Tibial artery (tissue), 4 donors: ENCODE data around the gene LETM1.

Experiments
- DNase-seq, 2 donors: peaks; one replicate each; pipeline ENCODE4 v3.0.0-alpha.2; 2019
- H3K27ac ChIP-seq, 2 donors: fragments of 200-600 bp; sonication (generic) in 1 of 2; 1 replicate in 1 of 2; 2 replicates in 1 of 2; pipeline ENCODE4 v1.5.1; 2018 to 2019; ENCODE audit warnings: mild to moderate bottlenecking in 1 of 2
- H3K27me3 ChIP-seq, 2 donors: fragments of 200-600 bp; sonication (generic) in 1 of 2; one replicate each; pipeline versions ENCODE4 v1.5.1 to v1.6.0; 2016 to 2019
- H3K36me3 ChIP-seq, 3 donors: fragments of 200-600 bp; sonication (generic) in 2 of 3; one replicate each; pipeline ENCODE4 v1.5.1; 2016 to 2019; ENCODE audit warnings: mild to moderate bottlenecking in 2 of 3
- H3K4me1 ChIP-seq, 4 donors: fragments of 200-600 bp; sonication (generic) in 2 of 4; 1 replicate in 3 of 4; 2 replicates in 1 of 4; pipeline ENCODE4 v1.5.1; 2016 to 2019
- H3K4me3 ChIP-seq, 2 donors: fragments of 200-600 bp; sonication (generic) in 1 of 2; 1 replicate in 1 of 2; 2 replicates in 1 of 2; pipeline ENCODE4 v1.5.1; 2018 to 2019; ENCODE audit warnings: mild to moderate bottlenecking in 2 of 2
- H3K9me3 ChIP-seq, 3 donors: fragments of 200-600 bp; sonication (generic) in 1 of 3; one replicate each; pipeline ENCODE4 v1.5.1; 2016 to 2019
- CTCF ChIP-seq, 2 experiments: fragments of 200-600 bp in 1 of 2; fragments of 450-650 bp in 1 of 2; IDR thresholded peaks; one replicate each; pipeline ENCODE4 v1.5.1; 2017 to 2019; ENCODE audit warnings: antibody characterized with exemption in 2 of 2, mild to moderate bottlenecking in 1 of 2, moderate library complexity in 1 of 2
- intact Hi-C: fragments of 100-400 bp; cut with DNase I; formaldehyde crosslinking; loops from one replicate; pipeline ENCODE4 v1.15.0; 2023; ENCODE audit warnings: low total_unique reads

LETM1 gene

DNA sequence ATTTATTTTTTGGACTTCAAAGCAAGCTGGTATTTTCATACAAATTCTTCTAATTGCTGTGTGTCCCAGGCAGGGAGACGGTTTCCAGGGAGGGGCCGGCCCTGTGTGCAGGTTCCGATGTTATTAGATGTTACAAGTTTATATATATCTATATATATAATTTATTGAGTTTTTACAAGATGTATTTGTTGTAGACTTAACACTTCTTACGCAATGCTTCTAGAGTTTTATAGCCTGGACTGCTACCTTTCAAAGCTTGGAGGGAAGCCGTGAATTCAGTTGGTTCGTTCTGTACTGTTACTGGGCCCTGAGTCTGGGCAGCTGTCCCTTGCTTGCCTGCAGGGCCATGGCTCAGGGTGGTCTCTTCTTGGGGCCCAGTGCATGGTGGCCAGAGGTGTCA lies 47.6 kb downstream of the LETM1 start:
- DNase-seq, result no peak
- H3K27ac ChIP-seq, result no peak overlapping the region
- TF ChIP-seq CTCF (IDR thresholded peaks at IDR 0.05), result no peak
- H3K36me3 ChIP-seq, result peaks cover 0 to 17% (median 4%) of the 10 kb centered on the region in 3 donors
- H3K9me3 ChIP-seq, result no peaks in the 10 kb centered on the region
- intact Hi-C loops, result loop anchor here (2.0 kb wide), 1 partner anchor 62 kb away; no protein-coding TSS in a partner anchor
- H3K4me1 ChIP-seq, result no peaks in the 10 kb centered on the region
- H3K4me3 ChIP-seq, result no peak overlapping the region
- H3K27me3 ChIP-seq, result no peaks in the 10 kb centered on the region

DNA sequence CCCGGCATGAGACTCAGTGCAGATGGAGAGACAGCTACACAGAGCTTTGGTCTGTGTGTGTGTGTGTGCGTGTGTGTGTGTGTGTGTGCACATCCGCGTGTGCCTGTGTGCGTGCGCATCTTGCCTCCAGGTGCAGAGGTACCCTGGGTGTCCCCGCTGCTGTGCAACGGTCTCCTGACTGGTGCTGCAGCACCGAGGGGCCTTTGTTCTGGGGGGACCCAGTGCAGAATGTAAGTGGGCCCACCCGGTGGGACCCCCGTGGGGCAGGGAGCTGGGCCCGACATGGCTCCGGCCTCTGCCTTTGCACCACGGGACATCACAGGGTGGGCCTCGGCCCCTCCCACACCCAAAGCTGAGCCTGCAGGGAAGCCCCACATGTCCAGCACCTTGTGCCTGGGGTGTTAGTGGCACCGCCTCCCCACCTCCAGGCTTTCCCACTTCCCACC lies 48.6 kb downstream of the LETM1 start:
- H3K4me1 ChIP-seq, result no peaks in the 10 kb centered on the region
- H3K27me3 ChIP-seq, result no peaks in the 10 kb centered on the region
- H3K27ac ChIP-seq, result no peak overlapping the region
- DNase-seq, result no peak
- intact Hi-C loops, result no loop called here
- H3K36me3 ChIP-seq, result peaks cover 0 to 7% (median 0%) of the 10 kb centered on the region in 3 donors
- H3K9me3 ChIP-seq, result no peaks in the 10 kb centered on the region
- no peak overlapping the region for H3K4me3 ChIP-seq
- no peak for TF ChIP-seq CTCF (IDR thresholded peaks at IDR 0.05)

DNA sequence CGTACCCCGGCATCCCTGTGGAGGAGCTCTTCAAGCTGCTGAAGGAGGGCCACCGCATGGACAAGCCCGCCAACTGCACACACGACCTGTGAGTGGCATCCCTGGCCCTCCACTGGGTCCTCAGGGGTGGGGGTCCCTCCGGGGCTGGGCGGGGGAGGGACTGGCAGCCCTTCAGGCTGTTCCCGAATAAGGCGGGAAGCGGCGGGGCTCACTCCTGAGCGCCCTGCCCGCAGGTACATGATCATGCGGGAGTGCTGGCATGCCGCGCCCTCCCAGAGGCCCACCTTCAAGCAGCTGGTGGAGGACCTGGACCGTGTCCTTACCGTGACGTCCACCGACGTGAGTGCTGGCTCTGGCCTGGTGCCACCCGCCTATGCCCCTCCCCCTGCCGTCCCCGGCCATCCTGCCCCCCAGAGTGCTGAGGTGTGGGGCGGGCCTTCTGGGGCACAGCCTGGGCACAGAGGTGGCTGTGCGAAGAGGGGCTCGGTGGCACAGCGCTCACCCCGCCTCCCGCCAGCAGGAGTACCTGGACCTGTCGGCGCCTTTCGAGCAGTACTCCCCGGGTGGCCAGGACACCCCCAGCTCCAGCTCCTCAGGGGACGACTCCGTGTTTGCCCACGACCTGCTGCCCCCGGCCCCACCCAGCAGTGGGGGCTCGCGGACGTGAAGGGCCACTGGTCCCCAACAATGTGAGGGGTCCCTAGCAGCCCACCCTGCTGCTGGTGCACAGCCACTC lies 49.2 kb downstream of the LETM1 start:
- peaks cover 0 to 3% (median 0%) of the 10 kb centered on the region in 3 donors for H3K36me3 ChIP-seq
- TF ChIP-seq CTCF (IDR thresholded peaks at IDR 0.05), result no peak
- H3K27me3 ChIP-seq, result no peaks in the 10 kb centered on the region
- no peak for DNase-seq
- no peaks in the 10 kb centered on the region for H3K9me3 ChIP-seq
- intact Hi-C loops, result no loop called here
- H3K4me3 ChIP-seq, result no peak overlapping the region
- no peaks in the 10 kb centered on the region for H3K4me1 ChIP-seq
- no peak overlapping the region for H3K27ac ChIP-seq

DNA sequence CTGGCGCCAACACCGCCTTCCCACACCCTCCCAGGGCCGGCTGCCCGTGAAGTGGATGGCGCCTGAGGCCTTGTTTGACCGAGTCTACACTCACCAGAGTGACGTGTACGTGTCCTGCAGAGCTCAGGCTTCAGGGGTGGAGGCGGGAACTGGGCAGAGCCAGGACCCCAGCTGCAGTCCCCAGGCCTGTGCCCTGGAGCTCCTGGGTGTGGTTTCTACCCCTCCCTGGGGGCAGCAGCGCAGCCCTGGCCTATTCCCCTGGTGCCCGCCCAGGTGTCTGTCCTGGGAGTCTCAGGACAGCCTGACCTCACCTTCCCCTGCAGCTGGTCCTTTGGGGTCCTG lies 49.8 kb downstream of the LETM1 start:
- Histone ChIP-seq H3K9me3 (no peaks in the 10 kb centered on the region), H3K27me3 (no peaks in the 10 kb centered on the region), H3K27ac (no peak overlapping the region), H3K4me1 (no peaks in the 10 kb centered on the region), H3K4me3 (no peak overlapping the region), H3K36me3 (no peaks in the 10 kb centered on the region)
- no peak for DNase-seq
- intact Hi-C loops, result no loop called here
- no peak for TF ChIP-seq CTCF (IDR thresholded peaks at IDR 0.05)

GRCh38 chr4:1805493-1806222 lies 50.3 kb downstream of the LETM1 start:
- Histone ChIP-seq H3K27me3 (no peaks in the 10 kb centered on the region), H3K4me3 (no peak overlapping the region), H3K4me1 (no peaks in the 10 kb centered on the region), H3K27ac (no peak overlapping the region), H3K9me3 (no peaks in the 10 kb centered on the region), H3K36me3 (no peaks in the 10 kb centered on the region)
- intact Hi-C loops, result no loop called here
- DNase-seq, result no peak
- no peak for TF ChIP-seq CTCF (IDR thresholded peaks at IDR 0.05)
